ENCODE results near the gene RGL4.

DNA sequence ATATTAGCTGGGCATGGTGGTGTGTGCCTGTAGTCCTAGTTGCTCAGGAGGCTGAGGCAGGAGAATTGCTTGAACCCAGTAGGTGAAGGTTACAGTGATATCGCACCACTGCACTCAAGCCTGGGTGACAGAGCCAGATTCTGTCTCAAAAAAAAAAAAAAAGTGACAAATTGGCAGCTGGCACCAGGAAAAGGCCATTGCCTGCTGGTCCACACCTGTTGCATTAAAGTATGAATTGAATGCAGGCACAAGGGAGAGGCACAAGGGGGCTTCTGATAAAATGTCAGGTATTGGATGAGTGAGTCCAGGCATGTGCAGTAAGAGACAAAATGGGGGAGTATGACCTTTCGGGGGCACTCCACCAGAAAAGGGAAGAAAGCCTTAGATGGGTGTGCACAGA is 31.9 kb downstream of the RGL4 start:
- TF ChIP-seq, protein P1, sequence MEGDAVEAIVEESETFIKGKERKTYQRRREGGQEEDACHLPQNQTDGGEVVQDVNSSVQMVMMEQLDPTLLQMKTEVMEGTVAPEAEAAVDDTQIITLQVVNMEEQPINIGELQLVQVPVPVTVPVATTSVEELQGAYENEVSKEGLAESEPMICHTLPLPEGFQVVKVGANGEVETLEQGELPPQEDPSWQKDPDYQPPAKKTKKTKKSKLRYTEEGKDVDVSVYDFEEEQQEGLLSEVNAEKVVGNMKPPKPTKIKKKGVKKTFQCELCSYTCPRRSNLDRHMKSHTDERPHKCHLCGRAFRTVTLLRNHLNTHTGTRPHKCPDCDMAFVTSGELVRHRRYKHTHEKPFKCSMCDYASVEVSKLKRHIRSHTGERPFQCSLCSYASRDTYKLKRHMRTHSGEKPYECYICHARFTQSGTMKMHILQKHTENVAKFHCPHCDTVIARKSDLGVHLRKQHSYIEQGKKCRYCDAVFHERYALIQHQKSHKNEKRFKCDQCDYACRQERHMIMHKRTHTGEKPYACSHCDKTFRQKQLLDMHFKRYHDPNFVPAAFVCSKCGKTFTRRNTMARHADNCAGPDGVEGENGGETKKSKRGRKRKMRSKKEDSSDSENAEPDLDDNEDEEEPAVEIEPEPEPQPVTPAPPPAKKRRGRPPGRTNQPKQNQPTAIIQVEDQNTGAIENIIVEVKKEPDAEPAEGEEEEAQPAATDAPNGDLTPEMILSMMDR (IDR thresholded peaks at IDR 0.05; ENCODE audit: insufficient read depth, low read depth, low read length) = no peak
- no peak for TF ChIP-seq EZH2 (IDR thresholded peaks at IDR 0.05; ENCODE audit: insufficient read depth, low read length)

Data from astrocyte (in vitro differentiated cells and primary cell).